GM23338 (cell line): ENCODE data around the gene PPM1L.

Source experiments
- POLR2AphosphoS5 ChIP-seq: IDR thresholded peaks from 2 replicates; pipeline ENCODE4 v1.6.1; 2016; ENCODE audit warnings: antibody characterized with exemption, low read depth
- TF ChIP-seq, protein P1 (sequence below), 2 experiments: fragments of 200-600 bp in 1 of 2; sonication (generic) in 1 of 2; conservative IDR thresholded peaks; 2 replicates each; pipeline versions ENCODE4 v1.5.1 to v1.6.1; 2016 to 2017; ENCODE audit warnings: antibody characterized with exemption in 2 of 2, low read depth in 2 of 2, mild to moderate bottlenecking in 2 of 2, moderate library complexity in 1 of 2

DNA sequence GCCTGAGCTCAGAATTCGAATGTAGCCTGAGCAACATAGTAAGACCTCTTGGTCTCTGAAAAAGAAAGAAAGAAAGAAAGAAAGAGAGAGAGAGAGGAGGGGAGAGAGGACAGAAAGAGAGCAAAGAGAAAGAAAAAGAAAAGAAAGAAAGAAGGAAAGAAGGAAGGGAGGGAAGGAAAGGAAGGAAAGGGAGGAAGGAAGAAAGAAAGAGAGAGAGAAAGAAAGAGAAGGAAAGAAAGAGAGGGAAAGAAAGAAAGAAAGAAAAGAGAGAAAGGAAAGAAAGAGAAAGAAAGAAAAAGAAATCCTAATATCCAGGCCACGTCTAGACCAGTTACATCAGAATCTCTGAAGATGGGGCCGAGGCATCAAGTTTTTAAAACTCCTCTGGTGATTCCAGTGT lies 50.7 kb downstream of the PPM1L start:
- TF ChIP-seq, protein P1, sequence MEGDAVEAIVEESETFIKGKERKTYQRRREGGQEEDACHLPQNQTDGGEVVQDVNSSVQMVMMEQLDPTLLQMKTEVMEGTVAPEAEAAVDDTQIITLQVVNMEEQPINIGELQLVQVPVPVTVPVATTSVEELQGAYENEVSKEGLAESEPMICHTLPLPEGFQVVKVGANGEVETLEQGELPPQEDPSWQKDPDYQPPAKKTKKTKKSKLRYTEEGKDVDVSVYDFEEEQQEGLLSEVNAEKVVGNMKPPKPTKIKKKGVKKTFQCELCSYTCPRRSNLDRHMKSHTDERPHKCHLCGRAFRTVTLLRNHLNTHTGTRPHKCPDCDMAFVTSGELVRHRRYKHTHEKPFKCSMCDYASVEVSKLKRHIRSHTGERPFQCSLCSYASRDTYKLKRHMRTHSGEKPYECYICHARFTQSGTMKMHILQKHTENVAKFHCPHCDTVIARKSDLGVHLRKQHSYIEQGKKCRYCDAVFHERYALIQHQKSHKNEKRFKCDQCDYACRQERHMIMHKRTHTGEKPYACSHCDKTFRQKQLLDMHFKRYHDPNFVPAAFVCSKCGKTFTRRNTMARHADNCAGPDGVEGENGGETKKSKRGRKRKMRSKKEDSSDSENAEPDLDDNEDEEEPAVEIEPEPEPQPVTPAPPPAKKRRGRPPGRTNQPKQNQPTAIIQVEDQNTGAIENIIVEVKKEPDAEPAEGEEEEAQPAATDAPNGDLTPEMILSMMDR (conservative IDR thresholded peaks at IDR 0.05; ENCODE audit: low read depth in 2 of 2), result no peak
- TF ChIP-seq POLR2AphosphoS5, result no peak
